Fibroblast of lung (primary cell): Measurements from ENCODE around the gene DRAXIN.

Source experiments
- EZH2 ChIP-seq: IDR thresholded peaks from 2 replicates; pipeline ENCODE4 v1.5.1; 2012; ENCODE audit warnings: low read length, control low read depth, mild to moderate bottlenecking; ENCODE audit errors: missing control alignments
- TF ChIP-seq, protein P1 (sequence below), 2 donors: IDR thresholded peaks in 1 of 2; conservative IDR thresholded peaks in 1 of 2; 1 replicate in 1 of 2; 2 replicates in 1 of 2; pipeline ENCODE4 v1.5.1; 2011 to 2012; ENCODE audit warnings: low read length in 2 of 2, control low read depth in 1 of 2, inconsistent platforms in 1 of 2, low read depth in 1 of 2, mild to moderate bottlenecking in 1 of 2

DNA sequence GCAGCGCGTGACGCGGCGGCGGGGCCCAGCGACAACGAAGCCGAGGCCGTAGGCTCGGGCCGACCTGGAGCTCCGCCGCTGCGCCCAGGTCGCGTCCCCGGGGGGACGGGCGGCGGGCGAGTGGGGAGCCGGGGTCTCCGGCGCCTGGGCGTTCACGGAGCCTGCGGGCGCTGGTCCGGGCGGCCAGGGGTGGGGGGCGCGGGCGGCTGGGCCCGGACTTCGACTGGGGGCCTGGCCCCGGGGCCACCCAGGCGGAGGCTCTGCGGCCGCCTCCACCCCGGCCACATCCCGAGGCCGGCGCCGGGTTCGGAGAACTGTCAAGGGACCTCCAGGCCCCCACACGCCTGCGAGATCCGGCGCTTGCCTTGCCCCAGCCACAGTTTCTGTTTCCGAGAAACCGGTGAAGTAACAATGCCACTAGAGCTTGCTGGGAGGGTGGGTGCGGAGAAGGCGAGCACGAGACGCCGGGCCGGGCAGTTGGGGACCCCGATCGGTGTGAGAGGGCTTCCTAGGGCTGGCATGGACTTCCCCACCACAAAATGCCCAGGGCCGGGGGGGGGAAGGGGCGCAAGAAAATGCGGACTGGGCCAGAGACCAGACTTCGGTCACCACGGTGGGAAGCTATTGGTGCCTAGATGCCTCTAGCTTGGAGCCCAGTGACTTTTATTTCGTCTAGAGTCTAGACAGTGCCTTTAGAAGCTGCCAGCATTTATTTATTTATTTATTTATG, 27.0 kb upstream of the DRAXIN start:
- TF ChIP-seq EZH2: no peak
- TF ChIP-seq, protein P1, sequence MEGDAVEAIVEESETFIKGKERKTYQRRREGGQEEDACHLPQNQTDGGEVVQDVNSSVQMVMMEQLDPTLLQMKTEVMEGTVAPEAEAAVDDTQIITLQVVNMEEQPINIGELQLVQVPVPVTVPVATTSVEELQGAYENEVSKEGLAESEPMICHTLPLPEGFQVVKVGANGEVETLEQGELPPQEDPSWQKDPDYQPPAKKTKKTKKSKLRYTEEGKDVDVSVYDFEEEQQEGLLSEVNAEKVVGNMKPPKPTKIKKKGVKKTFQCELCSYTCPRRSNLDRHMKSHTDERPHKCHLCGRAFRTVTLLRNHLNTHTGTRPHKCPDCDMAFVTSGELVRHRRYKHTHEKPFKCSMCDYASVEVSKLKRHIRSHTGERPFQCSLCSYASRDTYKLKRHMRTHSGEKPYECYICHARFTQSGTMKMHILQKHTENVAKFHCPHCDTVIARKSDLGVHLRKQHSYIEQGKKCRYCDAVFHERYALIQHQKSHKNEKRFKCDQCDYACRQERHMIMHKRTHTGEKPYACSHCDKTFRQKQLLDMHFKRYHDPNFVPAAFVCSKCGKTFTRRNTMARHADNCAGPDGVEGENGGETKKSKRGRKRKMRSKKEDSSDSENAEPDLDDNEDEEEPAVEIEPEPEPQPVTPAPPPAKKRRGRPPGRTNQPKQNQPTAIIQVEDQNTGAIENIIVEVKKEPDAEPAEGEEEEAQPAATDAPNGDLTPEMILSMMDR (conservative IDR thresholded peaks at IDR 0.05 in 1 of 2, IDR thresholded peaks at IDR 0.05 in 1 of 2; ENCODE audit: low read depth in 1 of 2, low read length in 2 of 2): no peak
